ENCODE measurements around the gene PLXNA2. TPM values are rescaled to one million over a fixed set of nuclear protein-coding genes. Genes with fewer than 3 reads are reported as not detected.

Gene PLXNA2
- total and polyA plus RNA-seq, 2 of the 8 experiments (the other 6 are each of a cell fraction or from before 2014, with no cell fraction given): 0.33 to 1.5 TPM

DNA sequence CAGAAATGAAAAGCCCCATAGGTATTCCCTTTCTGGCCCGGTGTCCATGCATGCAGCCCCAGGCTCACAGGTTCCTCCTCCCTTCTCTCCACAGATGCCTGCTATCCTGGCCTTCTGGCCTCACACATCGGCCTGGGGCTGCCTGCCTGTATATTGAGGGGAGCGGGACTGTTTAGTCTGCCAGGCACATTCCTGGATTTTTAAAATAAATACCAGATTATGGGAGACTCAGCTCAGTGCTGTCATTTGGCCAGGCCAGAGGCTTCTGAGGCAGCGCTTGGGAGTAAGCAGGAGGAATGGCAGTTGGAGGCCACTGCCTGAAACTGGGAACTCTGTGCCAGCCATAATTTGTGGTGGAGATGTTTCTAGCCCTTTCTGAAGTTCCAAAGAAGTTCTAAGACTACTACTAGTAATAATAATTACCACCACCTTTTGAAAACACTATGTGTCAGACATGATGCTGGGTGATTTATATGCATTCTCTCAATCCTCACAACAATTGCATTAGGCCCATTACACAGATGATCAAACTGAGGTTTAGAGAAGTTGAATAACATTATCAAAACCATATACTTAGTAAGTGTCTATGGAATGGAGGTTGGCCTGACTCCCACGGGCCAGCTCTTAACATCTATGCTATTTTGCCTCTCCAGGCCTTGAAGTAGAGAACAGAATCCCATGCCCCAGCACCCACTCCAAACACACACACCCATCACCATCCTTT, 107.6 kb downstream of the PLXNA2 start:
- no peaks in the 10 kb centered on the region for H3K27me3 ChIP-seq (replicated peaks in 1 of 4; ENCODE audit: control insufficient read depth in 3 of 4, extremely low read depth in 1 of 4, insufficient read depth in 3 of 4, low read length in 3 of 4)
- H3K4me2 ChIP-seq (ENCODE audit: insufficient read depth in 1 of 2, low read depth in 2 of 2, low read length in 2 of 2): no peak overlapping the region
- no peak overlapping the region for H4K91ac ChIP-seq (replicated peaks; ENCODE audit: insufficient read length, low read length)
- no peak overlapping the region for H2BK15ac ChIP-seq (ENCODE audit: low read length)
- H3K23me2 ChIP-seq (ENCODE audit: low read depth, low read length): no peaks in the 10 kb centered on the region
- no peak overlapping the region for H4K5ac ChIP-seq (ENCODE audit: insufficient read length, low read depth, low read length)
- H3K18ac ChIP-seq (ENCODE audit: extremely low read depth, low read length): no peak overlapping the region
- H2AFZ ChIP-seq (ENCODE audit: low read length): no peak overlapping the region
- H3K4ac ChIP-seq (replicated peaks; ENCODE audit: insufficient read length, low read depth, low read length): no peak overlapping the region
- H2BK20ac ChIP-seq (ENCODE audit: low read length): no peak overlapping the region
- no peaks in the 10 kb centered on the region for H4K20me1 ChIP-seq (replicated peaks in 1 of 2; ENCODE audit: control insufficient read depth in 1 of 2, insufficient read depth in 2 of 2, low read length in 2 of 2)
- H3K79me1 ChIP-seq (ENCODE audit: low read depth, low read length): no peaks in the 10 kb centered on the region
- H3K9me3 ChIP-seq (ENCODE audit: insufficient read depth in 2 of 2, low read depth in 1 of 2, low read length in 1 of 2): no peaks in the 10 kb centered on the region
- H3K23ac ChIP-seq (ENCODE audit: insufficient read length): no peak overlapping the region
- DNase-seq (ENCODE audit: low read depth in 1 of 2, low spot score in 2 of 2) (no peak), FAIRE-seq (no peak)
- H4K8ac ChIP-seq (ENCODE audit: extremely low read depth, insufficient read depth, low read length): no peak overlapping the region
- no peak overlapping the region for H3K4me3 ChIP-seq (ENCODE audit: extremely low read depth in 1 of 4, insufficient read depth in 2 of 4, low read depth in 3 of 4, low read length in 4 of 4)
- H2BK5ac ChIP-seq (ENCODE audit: low read depth, low read length): no peak overlapping the region
- WGBS, 2 experiments (ENCODE audit: extremely low coverage in 1 of 2, insufficient coverage in 1 of 2, insufficient read length in 1 of 2, insufficient replicate concordance in 2 of 2, low coverage in 1 of 2, low lambda C conversion rate in 2 of 2, missing lambda C conversion rate in 1 of 2): 92% methylated on average over 5 of the region's 5 CpGs; no CpG with 5 or more reads in 1 of the 2 experiments
- H3K56ac ChIP-seq (replicated peaks; ENCODE audit: insufficient read length, low read depth, low read length): no peak overlapping the region
- H3K4me1 ChIP-seq (replicated peaks in 1 of 4; ENCODE audit: control insufficient read depth in 3 of 4, insufficient read depth in 4 of 4, low read length in 3 of 4): peaks cover 5 to 13% (median 6%) of the 10 kb centered on the region in 4 experiments
- ChIA-PET CTCF (ENCODE audit: partially characterized antibody) (interaction anchor here (0.9 to 2.7 kb wide), 8 partner anchors 7 to 115 kb away, joined by 3 to 11 read pairs (median 4); partner anchors contain the start of gene PLXNA2), POLR2A (ENCODE audit: partially characterized antibody) (no interaction called here)
- no peak overlapping the region for H2BK12ac ChIP-seq (ENCODE audit: low read depth, low read length)
- no peak overlapping the region for H2AK5ac ChIP-seq (ENCODE audit: low read depth, low read length)
- H3K36me3 ChIP-seq (ENCODE audit: control insufficient read depth in 2 of 4, insufficient read depth in 4 of 4, low read length in 3 of 4): no peaks in the 10 kb centered on the region
- H2BK120ac ChIP-seq (replicated peaks; ENCODE audit: low read depth, low read length): no peak overlapping the region
- H3K9ac ChIP-seq (replicated peaks in 1 of 4; ENCODE audit: extremely low read depth in 1 of 4, low read depth in 3 of 4, low read length in 3 of 4): no peak overlapping the region
- H3K27ac ChIP-seq (ENCODE audit: low read depth, low read length): no peak overlapping the region
- no peaks in the 10 kb centered on the region for H3K79me2 ChIP-seq (ENCODE audit: control insufficient read depth in 1 of 2, insufficient read depth in 2 of 2, low read length in 2 of 2)
- no peak overlapping the region for H3K14ac ChIP-seq (ENCODE audit: insufficient read length)
- TF ChIP-seq CBX5 (IDR thresholded peaks at IDR 0.05; ENCODE audit: low read depth, low read length) (no peak), TBP (IDR thresholded peaks at IDR 0.05; ENCODE audit: low read depth, low read length) (no peak), RAD21 (IDR thresholded peaks at IDR 0.05 in 1 of 2, conservative IDR thresholded peaks at IDR 0.05 in 1 of 2; ENCODE audit: low read depth in 2 of 2, low read length in 2 of 2) (no peak), CTBP2 (IDR thresholded peaks at IDR 0.05; ENCODE audit: borderline replicate concordance, insufficient read depth, insufficient read length, low read length) (no peak), ASH2L (IDR thresholded peaks at IDR 0.05; ENCODE audit: low read length) (no peak), RBBP5 (IDR thresholded peaks at IDR 0.05; ENCODE audit: borderline replicate concordance, low read depth, low read length) (no peak), E2F6 (IDR thresholded peaks at IDR 0.05) (no peak), KDM5A (IDR thresholded peaks at IDR 0.05; ENCODE audit: low read length) (no peak), JUND (IDR thresholded peaks at IDR 0.05; ENCODE audit: low read length) (no peak), CREB1 (IDR thresholded peaks at IDR 0.05) (no peak), POU5F1 (IDR thresholded peaks at IDR 0.05; ENCODE audit: low read depth, low read length) (no peak), POLR2AphosphoS5 (IDR thresholded peaks at IDR 0.05; ENCODE audit: low read depth, low read length) (no peak), CHD1 (IDR thresholded peaks at IDR 0.05; ENCODE audit: low read depth, low read length) (no peak)
